NOMO-1 treated with dmso at 0.1 percent for 144 hours (cell line): ENCODE data around the gene RYR3.

Experiments used
- DNase-seq: peaks from one replicate; lab custom pipeline; 2025; ENCODE audit not compliant: unreplicated experiment; lab: John Stamatoyannopoulos, UW

Gene RYR3

GRCh38 chr15:33742306-33742705 lies 431.5 kb downstream of the RYR3 start:
- no peak for DNase-seq

GRCh38 chr15:33742800-33743199 lies 432.0 kb downstream of the RYR3 start:
- DNase-seq: no peak

- DNase-seq: no peak
These were observed 435.4 kb downstream of the RYR3 start for GRCh38 chr15:33746203-33746602.

DNA sequence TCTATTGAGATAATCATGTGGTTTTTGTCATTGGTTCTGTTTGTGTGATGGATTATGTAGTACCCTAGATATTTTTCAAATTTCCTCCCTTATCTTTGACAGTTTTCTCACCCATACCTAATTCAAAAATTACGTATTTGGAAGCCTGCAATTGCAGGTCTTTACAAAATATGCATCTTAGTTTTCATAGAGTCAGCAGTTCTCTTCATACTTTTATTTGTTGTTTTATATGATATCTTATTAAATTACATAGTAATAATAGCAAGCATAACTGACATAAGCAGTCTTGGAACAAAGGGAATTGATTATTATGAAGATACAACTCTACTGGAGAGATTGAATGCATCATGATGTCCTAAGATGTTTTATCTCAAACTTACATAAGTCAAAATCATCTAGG lies 442.2 kb downstream of the RYR3 start:
- DNase-seq: no peak

DNA sequence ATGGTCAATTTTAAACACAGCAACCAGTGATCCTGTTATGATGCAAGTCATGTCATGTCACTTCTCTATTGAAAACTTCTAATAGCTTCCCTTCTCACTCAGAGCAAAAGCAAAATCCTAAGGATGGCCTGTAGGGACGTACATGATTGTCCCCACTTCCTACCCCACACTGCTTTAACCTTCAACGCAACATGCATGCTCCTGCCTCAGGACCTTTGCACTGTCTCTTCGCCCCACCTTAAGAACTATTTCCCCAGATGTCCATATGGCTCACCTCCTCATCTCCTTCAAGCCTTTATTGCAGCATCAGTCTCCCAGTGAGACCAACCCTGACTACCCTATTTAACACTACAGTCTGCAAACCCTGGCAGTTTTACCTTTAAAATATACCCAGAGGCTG lies 443.5 kb downstream of the RYR3 start:
- no peak for DNase-seq

GRCh38 chr15:33756961-33757360 lies 446.2 kb downstream of the RYR3 start:
- DNase-seq: no peak

DNA sequence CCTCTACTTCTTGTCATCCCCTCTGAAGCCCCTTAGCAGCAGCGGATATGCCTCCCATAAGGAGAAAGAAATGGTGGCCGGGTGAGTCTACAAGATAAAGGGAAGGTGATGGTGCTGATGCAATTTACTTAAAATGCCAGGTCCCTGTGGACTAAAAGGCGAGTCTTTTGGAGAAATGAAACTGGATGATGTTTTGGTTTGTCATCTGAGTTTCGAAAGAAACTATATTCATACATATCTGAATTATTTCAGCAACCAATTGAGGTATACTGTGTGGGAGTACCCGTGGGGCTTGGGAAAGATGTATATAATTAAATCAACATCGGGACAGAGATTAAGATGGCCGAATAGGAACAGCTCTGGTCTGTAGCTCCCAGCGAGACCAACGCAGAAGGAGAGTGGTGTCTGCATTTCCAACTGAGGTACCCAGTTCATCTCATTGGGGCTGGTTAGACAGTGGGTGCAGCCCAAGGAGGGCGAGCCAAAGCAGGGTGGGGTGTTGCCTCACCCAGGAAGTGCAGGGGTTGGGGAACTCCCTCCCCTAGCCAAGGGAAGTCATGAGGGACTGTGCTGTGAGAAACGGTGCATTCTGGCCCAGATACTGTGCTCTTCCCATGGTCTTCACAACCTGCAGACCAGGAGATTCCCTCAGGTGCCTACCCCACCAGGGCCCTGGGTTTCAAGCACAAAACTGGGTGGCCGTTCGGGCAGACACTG lies 446.9 kb downstream of the RYR3 start:
- DNase-seq: peak; percentile 49

GRCh38 chr15:33766389-33766788 lies 455.6 kb downstream of the RYR3 start:
- no peak for DNase-seq

- DNase-seq: peak; percentile 30
These were observed 458.0 kb downstream of the RYR3 start for GRCh38 chr15:33768670-33769190.

DNA sequence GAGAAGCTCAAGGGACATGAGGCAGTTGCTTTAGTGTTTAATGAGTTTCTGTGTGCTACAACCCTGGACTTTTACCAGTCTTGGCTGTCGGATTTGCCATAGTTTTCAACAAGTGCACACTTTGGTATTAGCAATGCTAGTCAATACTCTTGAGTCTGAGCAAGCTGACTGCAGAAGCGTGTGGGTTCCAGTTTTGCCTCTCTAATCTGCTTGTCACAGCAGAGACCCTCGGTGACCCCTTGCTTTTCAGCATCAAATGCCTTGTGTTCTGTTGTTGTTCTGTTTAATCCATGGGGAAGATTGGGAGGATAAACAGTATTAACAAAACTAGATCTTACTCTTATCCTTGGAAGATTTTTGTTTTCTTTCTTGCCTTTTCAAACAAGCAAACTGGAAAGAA lies 463.2 kb downstream of the RYR3 start:
- DNase-seq: no peak

- no peak for DNase-seq
These were observed 468.1 kb downstream of the RYR3 start for GRCh38 chr15:33778852-33779251.

DNA sequence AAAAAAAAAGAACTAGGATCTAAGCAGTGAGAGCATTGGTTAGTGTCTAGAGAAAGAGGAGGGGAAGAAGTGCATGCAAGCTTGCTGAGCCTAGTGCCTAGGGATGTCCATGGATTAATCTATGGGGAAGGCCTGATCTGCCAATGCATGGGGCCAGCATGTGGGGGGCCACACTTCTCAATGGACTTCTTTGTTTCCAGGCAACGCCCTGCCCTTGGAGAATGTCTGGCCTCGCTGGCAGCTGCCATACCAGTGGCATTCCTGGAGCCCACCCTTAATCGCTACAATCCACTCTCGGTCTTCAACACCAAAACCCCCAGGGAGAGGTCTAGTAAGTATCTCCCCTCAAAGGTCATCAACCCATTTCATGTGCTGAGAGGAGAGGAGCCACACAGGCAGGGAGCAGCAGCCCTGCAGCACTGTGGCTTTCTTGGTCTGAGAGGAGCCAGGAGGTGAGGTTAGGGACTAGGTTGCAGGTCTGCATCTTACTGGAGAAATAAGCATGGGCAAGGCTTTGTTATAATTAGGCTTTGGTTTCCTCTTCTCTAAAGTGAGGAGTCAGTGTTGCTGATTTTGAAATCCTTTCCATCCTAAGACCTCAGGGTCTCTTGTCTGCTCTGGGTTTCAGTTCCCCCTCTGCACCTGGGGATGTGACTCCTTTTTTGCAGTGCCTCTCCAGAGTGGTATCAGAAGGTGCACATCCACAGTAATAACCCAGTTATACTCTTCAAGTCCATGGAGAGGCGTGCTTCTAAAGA lies 469.4 kb downstream of the RYR3 start:
- DNase-seq: peak; percentile 76

GRCh38 chr15:33782966-33783365 lies 472.2 kb downstream of the RYR3 start:
- DNase-seq: no peak

- DNase-seq: no peak
These were observed 474.6 kb downstream of the RYR3 start for GRCh38 chr15:33785366-33785765.

- DNase-seq: no peak
These were observed 478.3 kb downstream of the RYR3 start for GRCh38 chr15:33788906-33789540.

- DNase-seq: no peak
These were observed 483.7 kb downstream of the RYR3 start for GRCh38 chr15:33794453-33794852.

GRCh38 chr15:33795070-33795469 lies 484.3 kb downstream of the RYR3 start:
- no peak for DNase-seq

GRCh38 chr15:33797651-33798050 lies 486.9 kb downstream of the RYR3 start:
- no peak for DNase-seq

GRCh38 chr15:33801954-33802353 lies 491.2 kb downstream of the RYR3 start:
- no peak for DNase-seq

DNA sequence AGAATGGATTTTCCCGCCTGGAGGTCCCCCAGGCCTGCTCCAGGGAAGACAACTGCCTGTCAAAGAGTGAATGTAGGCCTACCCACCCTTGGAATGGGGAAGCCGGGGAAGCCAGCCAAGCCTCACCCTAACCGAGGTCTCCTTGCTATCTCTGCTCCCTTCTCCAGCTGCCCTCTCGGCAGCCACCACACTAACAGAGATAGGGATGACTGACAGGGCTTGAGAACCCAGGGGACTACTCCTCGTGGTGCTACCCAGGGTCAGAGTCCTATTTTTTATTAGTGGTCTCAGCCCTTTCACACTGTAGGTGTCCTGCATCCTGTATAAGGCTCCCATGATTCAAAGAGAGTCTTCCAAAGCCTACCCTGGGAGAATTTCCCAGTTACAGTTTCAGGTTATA lies 496.9 kb downstream of the RYR3 start:
- DNase-seq: no peak

DNA sequence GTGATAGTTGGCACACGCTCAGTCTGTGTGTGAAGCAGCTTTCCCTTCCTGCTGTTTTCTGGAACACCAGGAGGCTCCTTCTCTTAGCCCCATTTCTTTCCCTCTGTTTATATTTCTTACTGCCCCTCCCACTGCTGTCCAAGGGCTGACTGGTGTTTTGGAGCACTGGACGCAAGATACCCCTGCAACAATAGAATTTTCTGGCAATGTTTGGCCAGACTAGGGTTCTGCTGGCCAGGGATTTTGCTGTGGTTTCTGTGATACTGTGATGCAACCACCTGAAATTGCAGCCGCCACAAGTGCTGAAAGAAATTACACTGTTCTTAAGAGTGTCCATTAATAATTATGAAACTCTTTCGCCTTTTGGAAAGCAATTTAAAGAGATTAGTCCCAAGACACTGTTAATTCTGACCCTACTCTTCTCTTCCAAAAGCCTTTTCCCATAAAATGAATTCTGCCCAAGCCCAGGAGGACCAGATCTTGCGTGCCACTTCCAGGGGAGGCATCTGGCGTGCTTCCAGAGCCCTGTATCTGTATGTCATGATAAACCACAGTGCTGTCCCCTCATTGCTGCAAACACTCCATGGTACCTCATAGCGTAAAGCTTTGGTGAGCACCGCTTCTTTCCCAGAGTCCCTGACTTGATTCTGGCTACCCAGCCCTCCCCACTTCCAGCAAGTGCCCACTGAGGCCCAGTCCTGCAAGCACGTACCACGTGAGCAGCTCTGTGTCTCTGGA lies 498.1 kb downstream of the RYR3 start:
- DNase-seq: no peak
